Natural killer cell (primary cell): ENCODE measurements around the gene CPLX3. TPM values are rescaled to one million over a fixed set of nuclear protein-coding genes. Genes with fewer than 3 reads are reported as not detected.

ENCODE experiments used
- ATAC-seq, 3 donors: fragments of 150-1000 bp in 2 of 3; fragments of 200-7000 bp in 1 of 3; cut with Tn5 transposase; 1 replicate in 1 of 3; 2 replicates in 2 of 3; pipeline ENCODE4 v1.10.0; 2021; ENCODE audit warnings: mild to moderate bottlenecking in 2 of 3, moderate library complexity in 2 of 3
- DNase-seq, 2 donors: peaks; one replicate each; pipeline versions ENCODE4 v3.0.0 to v3.0.0-alpha.2; 2013 to 2021; ENCODE audit warnings: mixed read lengths in 1 of 2
- H3K27ac ChIP-seq: one replicate; pipeline ENCODE4 v1.5.1; 2013; ENCODE audit warnings: mild to moderate bottlenecking, low read length
- H3K27me3 ChIP-seq: one replicate; pipeline ENCODE4 v1.6.1; 2013; ENCODE audit warnings: low read length; ENCODE audit not compliant: control insufficient read depth, insufficient read depth
- H3K36me3 ChIP-seq: one replicate; pipeline ENCODE4 v1.6.1; 2013; ENCODE audit warnings: low read length; ENCODE audit not compliant: control insufficient read depth, insufficient read depth
- H3K4me1 ChIP-seq: one replicate; pipeline ENCODE4 v1.6.1; 2013; ENCODE audit warnings: low read length; ENCODE audit not compliant: control insufficient read depth, insufficient read depth
- H3K4me3 ChIP-seq: one replicate; pipeline ENCODE4 v1.5.1; 2013; ENCODE audit warnings: low read length
- H3K9me3 ChIP-seq: one replicate; pipeline ENCODE4 v1.6.1; 2013; ENCODE audit warnings: low read length; ENCODE audit not compliant: control insufficient read depth, insufficient read depth
- H3K27ac Mint-ChIP-seq, 2 donors: one replicate each; pipeline ENCODE4 v1.8.0; 2022; ENCODE audit warnings: mild to moderate bottlenecking in 2 of 2, mixed read lengths in 2 of 2, moderate library complexity in 1 of 2
- H3K27me3 Mint-ChIP-seq, 2 donors: one replicate each; pipeline ENCODE4 v1.8.0; 2022; ENCODE audit warnings: low read depth in 2 of 2, mixed read lengths in 2 of 2
- H3K36me3 Mint-ChIP-seq: one replicate; pipeline ENCODE4 v1.8.0; 2022; ENCODE audit warnings: mixed read lengths
- H3K4me1 Mint-ChIP-seq, 2 donors: one replicate each; pipeline ENCODE4 v1.8.0; 2022; ENCODE audit warnings: mixed read lengths in 2 of 2
- H3K4me3 Mint-ChIP-seq: one replicate; pipeline ENCODE4 v1.8.0; 2022; ENCODE audit warnings: mild to moderate bottlenecking, moderate library complexity, mixed read lengths
- H3K9me3 Mint-ChIP-seq, 2 donors: one replicate each; pipeline ENCODE4 v1.8.0; 2022; ENCODE audit warnings: mixed read lengths in 2 of 2
- WGBS: methylation state at CpG from one replicate; pipeline ENCODE4 v1.1.7; 2013; ENCODE audit warnings: missing lambda C conversion rate; ENCODE audit not compliant: insufficient coverage; 5-methylcytosine and 5-hydroxymethylcytosine counted together
- intact Hi-C: fragments of 100-400 bp; cut with micrococcal nuclease; formaldehyde crosslinking; loops from one replicate; pipeline ENCODE4 v1.14.2; 2022
- total RNA-seq, 4 donors: library from RNA; stranded (reverse); fragments of 120-200 nt in 1 of 4; gene quantifications; one replicate each; pipeline versions ENCODE4 v1.2.3 to v1.2.4, GENCODE V29; 2013 to 2022
- TF ChIP-seq, protein P1 (sequence below): fragments of 200-600 bp; IDR thresholded peaks from one replicate; pipeline ENCODE4 v1.8.0; 2022; ENCODE audit warnings: antibody characterized with exemption

The CPLX3 gene
- total RNA-seq, 3 donors from 2014 or later (not counting 1 experiment from before 2014, with no cell fraction given): 0.16 to 0.93 TPM; not detected in 1

DNA sequence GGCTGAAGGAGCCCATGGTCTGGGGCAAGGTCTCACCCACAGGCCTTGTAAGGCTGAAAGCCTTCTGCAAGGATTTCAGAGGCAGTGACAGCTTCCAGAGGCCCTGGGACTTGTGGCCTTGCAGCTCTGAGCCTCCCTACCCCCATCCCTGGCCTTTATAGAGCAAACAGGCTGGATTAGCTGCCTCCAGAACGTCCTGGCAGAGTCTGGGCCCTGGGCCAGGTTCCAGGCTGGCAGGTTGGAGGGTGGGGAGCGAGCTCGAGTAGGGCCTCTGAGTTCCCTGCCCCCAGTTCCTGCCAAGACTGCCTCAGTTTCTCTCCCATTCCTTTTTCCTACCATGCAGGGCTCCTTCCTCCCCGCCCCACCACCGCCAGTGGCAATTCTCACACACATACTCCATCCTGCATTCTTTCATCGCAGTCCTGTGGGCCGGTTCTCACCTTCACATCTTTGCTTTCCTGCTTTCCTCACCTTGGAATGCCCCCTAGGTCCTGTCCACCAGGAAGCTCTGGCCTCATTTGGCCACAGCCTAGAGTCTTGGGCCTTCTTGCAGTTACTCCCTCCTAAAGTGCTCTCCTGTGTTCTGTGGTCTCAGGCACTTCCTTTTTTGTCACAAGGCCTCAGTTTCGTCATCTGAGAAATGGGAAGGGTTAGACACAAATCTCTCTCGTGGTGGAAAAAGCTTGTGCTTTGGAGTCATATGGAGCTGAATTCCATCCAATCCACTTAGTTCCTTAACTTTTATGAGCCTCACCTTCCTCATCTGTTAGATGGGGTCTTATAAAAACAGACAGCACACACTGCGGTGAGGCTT is 11.1 kb upstream of the CPLX3 start:
- no peaks in the 10 kb centered on the region for H3K9me3 ChIP-seq
- H3K4me3 Mint-ChIP-seq: no peak overlapping the region
- no peaks in the 10 kb centered on the region for H3K36me3 Mint-ChIP-seq
- DNase-seq (no peak), ATAC-seq (no peak)
- H3K27ac Mint-ChIP-seq: no peak overlapping the region
- H3K4me1 ChIP-seq: peaks cover 9% of the 10 kb centered on the region
- peaks cover 0 to 8% of the 10 kb centered on the region in 2 donors for H3K27me3 Mint-ChIP-seq
- H3K27me3 ChIP-seq: no peaks in the 10 kb centered on the region
- no peaks in the 10 kb centered on the region for H3K9me3 Mint-ChIP-seq
- peaks cover 7 to 22% of the 10 kb centered on the region in 2 donors for H3K4me1 Mint-ChIP-seq
- H3K36me3 ChIP-seq: no peaks in the 10 kb centered on the region
- 88% methylated on average over 8 of the region's 10 CpGs for WGBS
- TF ChIP-seq, protein P1, sequence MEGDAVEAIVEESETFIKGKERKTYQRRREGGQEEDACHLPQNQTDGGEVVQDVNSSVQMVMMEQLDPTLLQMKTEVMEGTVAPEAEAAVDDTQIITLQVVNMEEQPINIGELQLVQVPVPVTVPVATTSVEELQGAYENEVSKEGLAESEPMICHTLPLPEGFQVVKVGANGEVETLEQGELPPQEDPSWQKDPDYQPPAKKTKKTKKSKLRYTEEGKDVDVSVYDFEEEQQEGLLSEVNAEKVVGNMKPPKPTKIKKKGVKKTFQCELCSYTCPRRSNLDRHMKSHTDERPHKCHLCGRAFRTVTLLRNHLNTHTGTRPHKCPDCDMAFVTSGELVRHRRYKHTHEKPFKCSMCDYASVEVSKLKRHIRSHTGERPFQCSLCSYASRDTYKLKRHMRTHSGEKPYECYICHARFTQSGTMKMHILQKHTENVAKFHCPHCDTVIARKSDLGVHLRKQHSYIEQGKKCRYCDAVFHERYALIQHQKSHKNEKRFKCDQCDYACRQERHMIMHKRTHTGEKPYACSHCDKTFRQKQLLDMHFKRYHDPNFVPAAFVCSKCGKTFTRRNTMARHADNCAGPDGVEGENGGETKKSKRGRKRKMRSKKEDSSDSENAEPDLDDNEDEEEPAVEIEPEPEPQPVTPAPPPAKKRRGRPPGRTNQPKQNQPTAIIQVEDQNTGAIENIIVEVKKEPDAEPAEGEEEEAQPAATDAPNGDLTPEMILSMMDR: no peak
- no peak overlapping the region for H3K4me3 ChIP-seq
- no peak overlapping the region for H3K27ac ChIP-seq
- intact Hi-C loops: no loop called here

DNA sequence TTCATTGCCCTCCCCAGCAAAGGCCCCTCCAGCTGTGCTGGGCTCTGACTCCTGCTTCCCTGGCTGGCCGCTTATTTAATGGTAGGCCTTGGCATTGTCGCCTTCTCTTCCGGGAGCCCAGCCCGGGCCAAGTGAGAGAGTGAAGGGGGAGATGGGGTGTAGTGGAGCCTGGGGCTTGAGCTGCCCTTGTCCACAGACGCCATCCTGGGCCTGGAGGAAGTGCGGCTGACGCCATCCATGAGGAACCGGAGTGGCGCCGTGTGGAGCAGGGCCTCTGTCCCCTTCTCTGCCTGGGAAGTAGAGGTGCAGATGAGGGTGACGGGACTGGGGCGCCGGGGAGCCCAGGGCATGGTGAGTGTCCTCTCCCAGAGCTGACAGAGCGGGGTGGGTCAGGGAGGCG is 10.5 kb upstream of the CPLX3 start:
- WGBS: 95% methylated on average over 15 of the region's 15 CpGs
- Mint-ChIP-seq H3K4me1 (peaks cover 7 to 22% of the 10 kb centered on the region in 2 donors), H3K4me3 (no peak overlapping the region), H3K27me3 (peaks cover 0 to 8% of the 10 kb centered on the region in 2 donors), H3K36me3 (no peaks in the 10 kb centered on the region), H3K27ac (no peak overlapping the region), H3K9me3 (no peaks in the 10 kb centered on the region)
- Histone ChIP-seq H3K4me1 (peaks cover 9% of the 10 kb centered on the region), H3K4me3 (no peak overlapping the region), H3K27ac (no peak overlapping the region), H3K9me3 (no peaks in the 10 kb centered on the region), H3K27me3 (no peaks in the 10 kb centered on the region), H3K36me3 (no peaks in the 10 kb centered on the region)
- TF ChIP-seq, protein P1: no peak
- ATAC-seq: no peak
- DNase-seq: no peak
- intact Hi-C loops: no loop called here

DNA sequence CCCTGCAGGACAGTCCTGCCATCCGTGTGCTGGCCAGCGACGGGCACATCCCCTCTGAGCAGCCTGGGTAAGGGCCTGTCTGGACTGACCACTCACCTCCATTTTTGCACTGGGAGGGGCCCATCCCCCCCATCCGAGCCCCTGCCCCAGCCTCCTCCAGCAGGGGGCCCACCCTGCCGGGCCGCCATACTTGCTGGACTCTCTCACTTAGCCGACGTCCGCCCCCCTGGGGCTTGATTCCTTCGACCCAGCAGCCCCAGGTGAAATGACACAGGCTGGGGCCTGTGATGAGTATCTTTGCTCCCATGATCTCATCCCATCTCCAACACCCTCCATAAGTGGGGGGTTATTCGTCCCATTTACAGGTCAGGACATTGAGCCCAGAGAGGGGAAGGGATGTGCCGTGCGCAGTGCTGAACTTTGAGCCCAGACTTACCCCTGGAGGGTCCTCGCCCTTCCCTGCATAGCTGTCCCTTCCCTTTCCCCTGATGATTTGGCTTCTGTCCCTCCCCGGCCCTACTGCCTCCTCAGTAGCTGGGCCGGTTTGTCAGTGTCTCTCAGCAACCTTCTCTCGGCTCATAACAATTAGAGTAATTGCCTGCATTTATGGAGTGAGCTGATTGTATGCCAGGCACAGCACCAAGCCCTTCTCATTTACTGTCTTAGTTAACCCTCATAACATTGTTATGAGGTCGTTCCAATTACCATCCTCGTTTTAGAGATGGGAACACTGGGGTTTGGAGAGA is 9.6 kb upstream of the CPLX3 start:
- peaks cover 0 to 8% of the 10 kb centered on the region in 2 donors for H3K27me3 Mint-ChIP-seq
- H3K9me3 Mint-ChIP-seq: no peaks in the 10 kb centered on the region
- Histone ChIP-seq H3K27me3 (no peaks in the 10 kb centered on the region), H3K27ac (no peak overlapping the region), H3K36me3 (no peaks in the 10 kb centered on the region), H3K4me1 (peaks cover 13% of the 10 kb centered on the region), H3K4me3 (no peak overlapping the region), H3K9me3 (no peaks in the 10 kb centered on the region)
- H3K27ac Mint-ChIP-seq: no peak overlapping the region
- DNase-seq (no peak), ATAC-seq (no peak)
- no peaks in the 10 kb centered on the region for H3K36me3 Mint-ChIP-seq
- peaks cover 7 to 22% of the 10 kb centered on the region in 2 donors for H3K4me1 Mint-ChIP-seq
- TF ChIP-seq, protein P1: no peak
- 78% methylated on average over 18 of the region's 19 CpGs for WGBS
- H3K4me3 Mint-ChIP-seq: no peak overlapping the region
- intact Hi-C loops: no loop called here
